ENCODE measurements around the gene CNIH4.
"Not testable (repeated sequence)": the region's sequence is repeated elsewhere in the genome, so short reads cannot be mapped to it uniquely, and the experiment has no call there.

The CNIH4 gene

DNA sequence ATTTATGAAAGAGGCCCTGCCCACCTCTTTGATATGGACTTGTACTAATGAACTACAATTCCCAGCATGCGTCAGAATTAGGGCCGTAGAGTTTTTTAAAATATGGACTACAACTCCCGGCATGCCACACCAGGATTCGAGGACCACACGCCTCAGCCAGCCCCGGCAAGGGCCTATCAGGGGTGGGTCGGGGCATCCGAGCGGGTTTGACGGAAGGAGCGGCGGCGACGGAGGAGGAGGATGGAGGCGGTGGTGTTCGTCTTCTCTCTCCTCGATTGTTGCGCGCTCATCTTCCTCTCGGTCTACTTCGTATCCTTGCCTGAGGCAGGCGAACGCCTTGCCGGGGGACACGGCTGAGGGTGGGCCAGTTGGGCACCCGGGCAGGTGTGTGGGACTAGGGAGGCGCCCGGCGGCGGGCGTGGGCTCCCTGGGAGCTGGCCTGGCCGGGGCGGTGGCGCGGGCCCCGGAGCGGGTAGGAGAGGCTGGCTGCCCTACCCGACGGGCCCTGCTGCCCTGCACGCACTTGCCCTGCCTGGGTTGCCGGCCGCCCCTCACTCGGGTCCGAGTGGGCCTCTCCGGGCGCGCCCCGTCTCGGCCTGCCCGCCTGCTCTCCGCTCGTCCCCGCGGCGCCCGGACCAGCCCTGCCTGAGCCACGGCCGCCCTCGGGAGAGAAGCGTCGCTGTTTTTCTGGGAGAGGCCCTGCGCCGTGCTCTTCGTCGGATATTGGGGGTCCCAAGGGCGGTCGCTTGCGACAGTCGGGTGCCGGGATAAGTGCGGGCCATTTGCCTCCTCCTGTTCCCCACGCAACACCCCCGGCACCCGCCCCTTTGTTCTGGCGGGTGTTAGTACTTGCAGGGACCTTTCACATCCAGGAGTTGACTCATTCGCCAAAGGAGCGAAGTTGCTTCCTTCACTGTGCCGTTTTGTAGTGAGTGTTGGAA is at the start of gene CNIH4:
CNIH4 (plus strand) TSS at position 195 of the 941 bp plus-strand sequence; CDS start at position 241, 46 bp downstream.
- peak; percentile 68 for DNase-seq

DNA sequence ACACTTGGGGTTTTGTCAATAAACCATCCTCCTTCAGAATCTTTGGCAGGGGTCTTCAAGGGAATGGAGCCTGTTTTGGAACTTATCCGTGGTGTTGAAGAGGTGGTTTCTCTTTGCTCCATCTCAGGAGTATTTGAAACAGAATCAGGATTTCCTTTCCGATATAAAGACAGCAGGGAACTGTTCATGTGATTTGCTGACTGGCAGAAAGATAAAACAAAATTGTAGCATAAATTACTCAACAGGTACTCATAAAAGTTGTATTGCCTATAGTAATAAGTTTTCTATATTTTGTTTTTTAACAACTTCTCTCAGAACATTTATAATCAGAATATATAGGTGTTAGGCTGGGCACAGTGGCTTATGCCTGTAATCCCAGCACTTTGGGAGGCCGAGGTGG is 48.6 kb upstream of the CNIH4 start:
- DNase-seq, result no peak

DNA sequence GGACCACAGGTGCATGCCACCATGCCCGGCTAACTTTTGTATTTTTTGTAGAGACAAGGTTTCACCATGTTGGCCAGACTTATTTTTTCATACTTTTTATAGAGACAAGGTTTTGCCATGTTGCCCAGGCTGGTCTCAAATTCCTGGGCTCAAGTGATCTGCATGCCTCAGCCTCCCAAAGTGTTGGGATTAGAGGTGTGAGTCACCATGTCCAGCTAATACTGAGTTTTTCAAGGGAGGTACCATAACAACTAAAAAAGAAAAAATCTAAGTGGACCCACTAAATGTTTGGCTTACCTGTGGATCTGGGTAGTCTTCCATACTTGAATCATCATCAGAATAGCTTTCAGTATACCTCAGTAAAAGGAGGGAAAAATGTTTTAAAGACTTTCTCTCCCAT is 45.2 kb upstream of the CNIH4 start:
- DNase-seq, result not testable (repeated sequence)

DNA sequence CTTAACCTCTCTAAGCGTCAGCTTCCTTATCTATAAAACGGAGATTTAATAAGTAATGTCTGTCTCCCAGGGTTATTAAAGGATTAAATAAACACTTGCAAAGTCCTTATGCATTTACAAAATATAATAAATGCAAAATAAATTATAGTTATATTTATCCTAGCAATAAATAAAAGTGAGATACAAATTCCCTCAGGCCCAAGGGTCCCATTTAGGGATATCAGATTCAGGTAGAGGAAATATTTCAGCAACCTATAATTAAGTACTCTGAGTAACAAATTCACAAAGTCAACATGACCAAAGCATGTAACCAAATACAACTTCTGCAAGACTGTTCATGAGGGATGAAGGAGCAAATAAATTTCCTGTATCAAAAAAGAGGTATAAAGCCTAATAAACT is 44.7 kb upstream of the CNIH4 start:
- no peak for DNase-seq

DNA sequence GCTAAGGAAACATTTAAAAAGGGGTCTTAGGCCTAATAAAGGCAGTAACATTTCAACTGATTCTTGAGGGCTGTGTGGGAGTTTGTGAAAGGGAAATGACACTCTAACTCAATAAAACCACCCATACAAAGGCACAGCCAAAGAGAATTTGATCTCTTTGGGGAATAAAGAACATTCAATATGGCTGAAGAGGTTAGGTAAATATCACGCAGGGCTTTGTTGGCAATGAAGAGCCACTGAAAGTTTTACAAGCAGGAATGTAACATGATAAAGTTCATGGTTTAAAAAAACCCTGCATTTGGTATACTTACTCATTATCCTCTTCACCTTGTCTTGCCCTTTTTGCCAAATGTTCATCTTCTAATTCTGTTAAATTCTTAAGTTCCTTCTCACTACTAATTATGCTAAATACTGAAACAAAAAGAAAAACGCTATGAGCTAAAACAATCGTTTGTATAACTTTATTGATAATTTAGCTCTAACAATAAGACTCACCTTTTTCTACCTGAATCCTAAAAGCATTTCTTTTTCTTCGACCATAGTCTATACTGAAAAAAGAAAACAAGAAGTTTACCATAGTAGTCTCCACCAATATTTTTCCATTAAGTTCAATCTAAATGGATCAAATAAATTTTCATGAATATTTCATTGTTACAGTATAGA is 39.2 kb upstream of the CNIH4 start:
- DNase-seq, result no peak

DNA sequence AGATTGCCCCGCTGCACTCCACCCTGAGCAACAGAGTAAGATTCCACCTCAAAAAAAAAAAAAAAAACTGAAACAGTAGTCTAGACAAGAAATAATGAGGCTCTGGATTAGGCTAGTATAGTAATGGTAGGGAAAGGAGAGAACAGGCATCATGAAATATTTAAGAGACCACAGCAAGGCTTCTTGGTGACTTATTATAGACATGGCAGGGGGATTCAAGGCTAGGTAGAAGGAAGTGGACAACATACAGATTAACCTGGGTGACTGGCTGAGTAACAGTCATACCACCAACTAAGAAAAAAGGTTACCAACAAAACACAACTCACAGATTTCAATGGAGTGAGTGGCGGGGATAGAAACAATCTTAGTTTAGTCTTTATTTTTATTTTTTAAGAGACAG is 35.0 kb upstream of the CNIH4 start:
- no peak for DNase-seq

DNA sequence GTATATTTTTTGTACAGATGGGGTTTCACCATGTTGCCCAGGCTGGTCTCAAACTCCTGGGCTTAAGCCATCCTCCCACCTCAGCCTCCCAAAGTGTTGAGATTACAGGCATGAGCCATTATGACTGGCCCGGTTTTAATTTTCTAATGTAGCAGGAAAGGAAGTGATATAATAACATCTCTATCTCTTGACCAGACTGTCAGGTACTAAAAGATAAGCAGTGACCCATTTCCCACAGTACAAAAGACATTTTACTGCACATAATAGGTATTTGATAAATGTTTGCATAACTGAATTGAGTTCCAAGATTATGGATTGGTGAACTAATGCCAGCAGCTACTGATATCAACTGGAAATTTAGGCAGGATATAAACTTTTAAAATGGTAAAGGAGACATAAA is 30.7 kb upstream of the CNIH4 start:
- no peak for DNase-seq

DNA sequence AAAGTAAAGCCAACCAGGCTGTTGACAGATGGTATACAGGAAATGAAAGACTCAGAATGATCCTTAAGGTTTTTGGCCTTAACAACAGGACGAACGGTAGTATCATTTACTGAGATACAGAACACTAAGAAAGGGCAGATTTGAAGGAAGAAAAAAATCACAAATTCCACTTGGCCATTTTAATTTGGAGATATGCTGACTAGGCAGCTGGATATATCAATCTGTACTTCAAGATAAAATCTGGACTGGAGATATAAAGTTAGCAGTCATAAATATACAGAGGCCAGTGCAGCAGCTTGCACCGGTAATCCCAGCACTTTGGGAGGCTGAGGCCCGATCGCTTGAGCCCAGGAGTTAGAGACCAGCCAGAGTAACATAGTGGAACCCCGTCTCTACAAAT is 28.0 kb upstream of the CNIH4 start:
- DNase-seq, result no peak

DNA sequence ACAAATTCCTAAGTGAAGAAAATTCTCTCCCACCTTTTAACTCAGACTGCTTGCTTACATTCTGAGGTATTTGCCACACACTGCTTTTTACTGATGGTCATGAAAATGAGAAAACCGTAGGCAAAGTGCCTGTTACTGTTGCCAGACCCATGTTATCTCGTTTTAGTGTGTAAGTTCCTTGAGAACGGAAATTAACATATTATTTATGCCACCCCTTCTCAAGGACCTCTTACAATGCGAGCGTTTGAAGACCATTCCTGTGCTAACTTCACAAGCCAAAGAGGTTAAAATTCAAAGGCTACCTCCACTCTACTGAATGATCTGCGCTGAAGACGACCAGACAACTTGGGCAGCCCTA is 27.2 kb upstream of the CNIH4 start:
- no peak for DNase-seq

DNA sequence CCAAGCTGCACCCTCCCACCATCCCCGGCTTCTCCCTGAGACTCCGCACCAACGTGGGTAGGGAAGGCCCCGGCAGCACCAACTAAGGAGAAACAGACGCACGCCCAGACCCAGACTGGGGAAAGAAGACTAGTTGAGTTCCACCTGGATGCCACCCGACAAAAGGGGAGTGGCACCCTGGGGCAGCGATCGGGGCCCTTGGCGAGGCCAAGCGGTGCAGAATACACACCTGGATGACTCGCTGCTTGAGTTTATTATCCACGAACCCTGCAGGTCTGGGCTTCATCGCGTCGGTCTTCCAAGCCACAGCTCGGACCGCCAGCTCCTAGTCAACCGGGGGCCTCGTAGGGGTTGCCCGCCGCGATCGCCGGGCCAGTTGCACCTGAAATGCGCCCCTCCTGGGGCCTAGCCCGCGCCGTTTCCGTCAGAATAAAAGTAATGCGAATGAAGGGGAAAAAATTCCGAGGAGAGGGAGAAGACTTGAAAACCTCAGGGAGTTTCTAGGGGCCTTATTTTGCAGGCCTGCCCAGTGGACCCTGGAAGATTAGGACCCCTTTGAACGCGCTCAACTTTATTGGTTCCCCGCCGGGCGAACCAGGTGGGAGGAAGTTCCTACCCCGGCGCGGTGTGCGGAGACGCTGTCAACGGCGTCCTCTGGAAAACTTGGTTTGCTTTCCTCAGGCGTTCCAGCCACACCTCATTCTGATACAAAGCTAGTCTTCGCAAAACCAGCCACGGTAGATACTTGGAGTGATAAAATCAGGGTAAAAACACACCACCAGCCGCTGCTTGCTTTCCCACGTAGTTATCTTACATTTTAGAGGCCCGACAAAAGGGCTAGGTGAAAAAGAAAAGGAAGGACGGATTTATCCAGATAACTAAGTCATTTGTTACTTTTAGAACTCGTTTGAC is 26.6 kb upstream of the CNIH4 start, which contains the start of gene NVL:
NVL (minus strand) TSS at position 331 of the 912 bp plus-strand sequence; CDS start at position 286, 45 bp downstream.
- peak; percentile 76 for DNase-seq

DNA sequence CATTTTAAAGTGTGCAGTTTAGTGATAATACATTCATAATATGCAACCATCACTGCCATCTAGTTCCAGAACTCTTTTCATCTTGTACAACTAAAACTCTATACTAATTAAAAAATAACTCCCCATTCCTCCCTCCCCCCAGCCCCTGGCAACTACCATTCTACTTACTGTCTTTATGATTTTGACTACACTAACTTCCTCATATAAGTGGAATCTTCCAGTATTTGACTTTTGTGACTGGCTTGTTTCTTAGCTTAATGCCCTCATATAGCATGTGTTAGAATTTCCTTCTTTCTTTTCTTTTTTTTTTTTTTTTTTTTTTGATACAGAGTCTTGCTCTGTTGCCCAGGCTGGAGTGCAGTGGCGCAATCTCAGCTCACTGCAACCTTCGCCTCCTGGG is 25.4 kb upstream of the CNIH4 start:
- no peak for DNase-seq

DNA sequence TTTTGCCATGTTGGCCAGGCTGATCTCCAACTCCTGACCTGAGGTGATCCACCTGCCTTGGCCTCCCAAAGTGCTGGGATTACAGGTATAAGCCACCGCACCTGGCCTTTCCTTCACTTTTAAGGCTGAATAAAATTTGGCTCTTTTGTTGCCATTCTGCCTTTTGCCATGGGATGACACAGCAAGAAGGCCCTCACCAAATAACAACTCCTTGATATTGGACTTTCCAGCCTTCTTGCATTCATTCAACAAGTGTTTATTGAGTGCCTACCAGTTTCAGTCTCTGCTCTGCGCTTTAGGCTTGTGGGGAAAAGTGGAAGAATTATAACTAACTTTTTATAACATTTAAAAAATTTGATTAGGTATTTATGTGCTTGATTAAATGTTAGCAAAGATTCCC is 24.9 kb upstream of the CNIH4 start:
- no peak for DNase-seq

DNA sequence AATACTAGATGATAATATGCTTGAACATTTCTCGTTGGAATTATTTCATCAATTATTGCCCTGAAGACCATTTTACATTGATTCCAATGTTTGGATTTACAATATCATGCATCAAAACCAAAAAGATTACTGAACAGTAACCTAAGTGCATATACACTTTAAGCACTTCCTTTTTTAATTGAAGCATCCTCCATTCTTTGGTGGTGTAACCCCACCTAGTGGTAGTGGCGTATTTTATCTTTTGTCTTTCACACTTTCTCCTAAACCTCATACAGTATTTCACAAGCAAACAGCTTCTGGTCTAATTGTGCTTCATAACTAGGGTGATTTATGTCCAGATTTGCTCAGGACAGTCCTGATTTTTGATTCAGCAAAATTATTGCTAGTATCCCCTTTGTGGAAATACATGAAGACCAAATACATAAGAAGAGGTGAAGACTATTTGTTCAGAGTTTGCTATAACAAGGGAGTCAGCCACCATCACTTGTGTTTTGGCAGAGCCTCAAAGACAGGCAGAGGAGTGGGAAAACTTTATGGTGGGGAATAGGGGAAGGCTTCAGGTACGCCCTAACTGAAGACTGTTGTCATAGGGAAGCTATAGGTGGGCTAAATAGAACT is 23.3 kb upstream of the CNIH4 start:
- DNase-seq, result no peak

DNA sequence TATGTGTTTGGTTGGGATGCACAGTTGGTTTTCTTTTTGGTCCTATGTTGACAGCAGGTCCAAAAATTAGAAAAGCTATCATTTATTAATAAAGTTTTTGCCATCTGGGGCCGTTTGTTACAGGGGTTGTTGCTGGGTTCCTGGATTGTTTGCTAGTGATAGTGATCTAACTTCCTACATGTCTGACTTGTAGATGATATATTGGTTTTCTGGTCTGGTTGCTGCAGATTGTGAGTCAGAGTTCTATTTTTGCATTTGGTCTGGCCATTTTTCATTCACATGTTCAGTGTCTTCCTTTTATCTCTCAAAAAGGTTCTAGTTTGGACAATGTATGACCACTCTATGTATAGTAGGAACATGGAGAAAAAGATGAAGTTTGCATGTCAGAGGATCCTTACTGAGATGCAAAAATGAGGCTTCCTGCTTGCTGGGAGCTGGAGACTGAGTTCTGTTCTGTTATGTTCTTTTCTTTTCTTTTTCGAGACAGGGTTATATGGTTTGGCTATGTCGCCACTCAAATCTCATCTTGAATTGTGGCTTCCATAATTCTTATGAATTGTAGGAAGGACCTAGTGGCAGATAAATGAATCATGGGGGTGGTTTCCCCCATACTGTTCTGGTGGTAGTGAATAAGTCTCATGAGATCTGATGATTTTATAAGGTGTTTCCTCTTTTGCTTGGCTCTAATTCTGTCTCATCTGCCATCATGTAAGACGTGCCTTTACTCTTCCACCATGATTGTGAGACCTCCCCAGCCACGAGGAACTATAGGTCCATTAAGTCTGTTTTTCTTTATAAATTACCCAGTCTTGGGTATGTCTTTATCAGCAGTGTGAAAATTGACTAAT is 22.5 kb upstream of the CNIH4 start:
- DNase-seq, result no peak

DNA sequence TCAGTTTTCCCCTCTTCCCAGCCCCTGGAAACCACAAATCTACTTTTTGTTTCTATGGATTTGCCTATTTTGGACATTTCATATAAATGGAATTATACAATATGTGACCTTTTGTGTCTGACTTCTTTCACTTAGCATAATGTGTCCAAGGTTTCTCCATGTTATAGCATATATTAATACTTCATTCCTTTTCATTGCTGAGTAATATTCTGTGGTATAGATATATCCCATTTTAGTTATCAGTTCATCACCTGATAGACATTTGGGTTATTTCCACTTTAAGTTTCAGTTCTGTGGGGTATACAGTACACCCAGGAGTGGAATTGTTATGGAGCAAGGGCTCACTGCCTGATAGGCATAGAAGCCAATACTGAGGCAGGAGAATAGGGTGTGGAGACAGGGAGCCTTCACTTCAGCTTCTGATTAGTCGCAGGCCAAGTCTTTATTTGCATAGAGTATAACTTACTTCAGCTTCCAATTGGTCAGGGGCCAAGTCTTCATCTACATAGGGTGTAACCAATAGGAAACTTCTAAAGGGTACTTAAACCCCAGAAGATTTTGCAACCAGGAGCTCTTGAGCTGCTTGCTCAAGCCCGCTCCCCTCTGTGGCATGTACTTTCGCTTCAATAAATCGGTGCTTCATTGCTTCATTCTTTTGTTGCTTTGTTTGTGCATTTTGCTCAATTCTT is 18.4 kb upstream of the CNIH4 start:
- no peak for DNase-seq

DNA sequence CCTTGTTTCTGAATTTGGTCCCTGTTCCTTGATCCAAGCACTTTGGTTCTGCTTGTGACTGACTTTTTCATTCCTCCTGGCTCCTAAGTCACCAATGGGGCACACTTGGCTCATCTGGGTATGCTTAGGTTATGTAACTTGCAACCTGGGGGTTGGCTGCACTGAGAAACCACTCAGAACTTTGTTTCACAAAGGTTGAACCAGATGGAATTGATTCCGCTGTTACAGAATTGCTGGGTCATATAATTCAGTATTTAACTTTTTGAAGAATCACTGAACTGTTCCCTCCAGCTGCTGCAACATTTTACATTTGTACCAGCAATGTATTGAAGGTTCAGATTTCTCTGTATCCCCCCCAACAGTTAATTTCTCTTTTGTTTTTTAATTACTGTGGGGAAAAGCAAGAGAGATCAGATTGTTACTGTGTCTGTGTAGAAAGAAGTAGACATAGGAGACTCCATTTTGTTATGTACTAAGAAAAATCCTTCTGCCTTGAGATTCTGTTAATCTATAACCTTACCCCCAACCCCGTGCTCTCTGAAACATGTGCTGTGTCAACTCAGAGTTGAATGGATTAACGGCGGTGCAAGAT is 17.1 kb upstream of the CNIH4 start:
- no peak for DNase-seq

DNA sequence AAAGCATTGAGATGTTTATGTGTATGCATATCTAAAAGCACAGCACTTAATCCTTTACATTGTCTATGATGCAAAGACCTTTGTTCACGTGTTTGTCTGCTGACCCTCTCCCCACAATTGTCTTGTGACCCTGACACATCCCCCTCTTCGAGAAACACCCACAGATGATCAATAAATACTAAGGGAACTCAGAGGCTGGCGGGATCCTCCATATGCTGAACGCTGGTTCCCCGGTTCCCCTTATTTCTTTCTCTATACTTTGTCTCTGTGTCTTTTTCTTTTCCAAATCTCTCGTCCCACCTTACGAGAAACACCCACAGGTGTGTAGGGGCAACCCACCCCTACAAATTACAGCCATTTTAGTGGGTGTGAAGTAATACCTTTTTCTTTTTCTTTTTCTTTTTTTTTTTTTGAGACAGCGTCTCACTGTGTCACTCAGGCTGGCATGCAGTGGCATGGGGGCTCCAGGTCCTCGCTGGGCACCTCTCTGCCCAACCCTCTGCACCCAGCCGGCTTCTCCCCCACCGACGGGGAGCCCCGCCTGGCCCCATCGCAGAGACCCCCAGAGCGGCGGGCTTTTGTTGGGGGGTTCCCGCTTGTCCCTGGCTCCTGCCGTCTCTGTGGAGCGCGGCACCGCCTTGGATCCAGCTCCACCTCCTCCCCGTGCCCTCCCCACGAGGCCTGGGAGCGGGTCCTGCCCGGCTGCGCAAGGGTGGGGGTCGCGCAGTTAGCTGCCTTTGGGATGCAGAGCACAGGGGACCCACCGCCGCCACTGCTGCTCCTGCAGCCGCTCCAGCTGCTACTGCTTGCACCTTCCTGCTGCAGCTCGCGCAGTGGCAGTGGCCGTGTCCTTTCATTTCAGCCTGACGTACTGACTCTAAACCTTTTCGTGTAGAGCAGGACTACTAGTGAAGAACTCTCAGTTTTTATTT is 16.0 kb upstream of the CNIH4 start:
- not testable (repeated sequence) for DNase-seq

DNA sequence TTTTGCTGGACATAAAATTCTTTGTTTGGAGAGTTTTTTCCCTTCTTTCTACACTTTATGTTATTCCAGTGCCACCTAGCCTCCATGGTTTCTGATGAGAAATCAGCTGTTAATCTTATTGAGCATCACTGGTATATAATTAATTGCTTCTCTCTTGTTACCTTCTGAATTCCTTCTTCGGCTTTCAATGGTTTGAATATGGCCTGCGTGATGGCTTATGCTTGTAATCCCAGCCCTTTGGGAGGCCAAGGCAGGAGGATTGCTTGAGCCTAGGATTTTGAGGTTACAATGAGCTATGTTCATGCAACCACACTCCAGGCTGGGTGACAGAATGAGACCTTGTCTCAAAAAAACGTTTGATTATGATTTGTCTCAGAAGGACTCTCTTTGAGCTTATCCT is 13.0 kb upstream of the CNIH4 start:
- DNase-seq, result no peak

DNA sequence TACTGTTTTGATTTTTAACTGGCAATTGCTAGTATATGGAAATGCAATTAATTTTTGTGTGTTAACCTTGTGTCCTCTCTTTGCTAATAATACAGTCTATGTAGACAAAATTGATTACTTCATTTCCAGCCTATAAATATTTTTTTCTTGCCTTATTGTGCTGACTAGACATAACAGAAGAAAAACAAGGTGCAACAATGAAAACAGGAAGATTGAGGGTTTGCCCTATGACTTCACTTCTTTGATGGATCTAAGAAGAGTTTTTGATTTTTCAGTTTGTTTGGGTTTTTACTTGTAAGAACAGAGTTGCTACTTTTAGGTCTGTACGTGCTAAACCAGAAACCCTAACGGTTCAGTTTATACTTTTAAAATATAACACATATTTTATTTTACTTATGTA is 8.5 kb upstream of the CNIH4 start:
- DNase-seq, result no peak

DNA sequence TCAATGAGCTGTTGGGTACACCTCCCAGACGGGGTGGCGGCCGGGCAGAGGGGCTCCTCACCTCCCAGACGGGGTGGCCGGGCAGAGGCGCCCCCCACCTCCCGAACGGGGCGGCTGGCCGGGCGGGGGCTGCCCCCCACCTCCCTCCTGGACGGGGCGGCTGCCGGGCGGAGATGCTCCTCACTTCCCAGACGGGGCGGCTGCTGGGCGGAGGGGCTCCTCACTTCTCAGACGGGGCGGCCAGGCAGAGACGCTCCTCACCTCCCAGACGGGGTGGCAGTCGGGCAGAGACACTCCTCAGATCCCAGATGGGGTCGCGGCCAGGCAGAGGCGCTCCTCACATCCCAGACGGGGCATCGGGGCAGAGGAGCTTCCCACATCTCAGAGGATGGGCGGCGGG is 7.0 kb upstream of the CNIH4 start:
- not testable (repeated sequence) for DNase-seq
